Activated CD8-positive, alpha-beta memory T cell treated with anti-CD3 and anti-CD28 coated beads for 24 hours (primary cell): Measurements from ENCODE around the gene KLHL33.

ENCODE experiments used
- DNase-seq: peaks from one replicate; pipeline ENCODE4 v3.0.0-alpha.2; 2020

The KLHL33 gene

DNA sequence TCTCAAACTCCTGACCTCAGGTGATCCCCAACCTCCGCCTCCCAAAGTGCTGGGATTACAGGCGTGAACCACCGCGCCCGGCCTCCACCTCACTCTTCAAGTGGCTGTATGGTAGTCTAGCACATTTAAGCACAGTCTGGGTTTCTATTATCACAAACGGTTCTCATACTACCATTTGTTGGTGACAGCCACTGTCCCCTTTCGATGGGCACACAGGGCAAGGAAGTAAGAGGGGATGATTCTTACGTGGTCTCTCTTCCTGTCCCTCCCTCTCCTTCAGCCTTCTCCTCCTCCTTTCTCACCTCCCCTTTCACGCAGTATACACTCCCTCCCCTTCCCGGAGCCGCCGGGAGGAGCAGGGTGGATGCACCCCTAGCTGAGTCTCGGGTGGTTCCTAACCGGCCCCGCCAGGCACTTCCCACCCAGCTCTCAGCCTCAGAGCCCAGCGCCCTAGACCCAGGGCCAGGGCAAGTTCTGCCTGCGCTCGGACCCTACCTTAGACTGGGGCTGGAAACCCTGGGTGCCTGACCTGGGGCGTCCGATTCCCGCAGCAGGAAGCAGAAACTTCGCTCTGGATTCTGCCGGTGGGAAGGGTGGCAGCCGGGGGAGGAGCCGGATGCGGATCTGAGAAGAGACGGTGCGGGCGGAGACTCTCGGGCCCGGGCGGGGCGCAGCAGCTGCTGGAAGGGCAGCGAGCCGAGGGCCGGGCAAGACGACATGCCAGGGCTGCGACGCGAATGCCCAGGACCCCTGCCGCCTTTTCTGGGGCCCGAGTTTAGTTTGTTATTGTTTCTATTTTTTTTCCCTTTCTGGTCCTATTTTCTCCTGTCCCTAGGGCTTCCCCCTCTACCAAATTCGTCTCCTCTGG is 22.9 kb downstream of the KLHL33 start, which contains the start of gene TEP1:
Gene TEP1, minus strand, starts transcription at position 626 of the 868 bp plus-strand sequence. CDS start 5,062 bp downstream, outside the sequence.
- peak; percentile 87 for DNase-seq

- DNase-seq = no peak
These were observed 23.6 kb downstream of the KLHL33 start for GRCh38 chr14:20412411-20412810.

GRCh38 chr14:20409226-20409625 is 26.7 kb downstream of the KLHL33 start:
- no peak for DNase-seq

GRCh38 chr14:20403521-20403920 is 32.4 kb downstream of the KLHL33 start:
- DNase-seq = no peak

DNA sequence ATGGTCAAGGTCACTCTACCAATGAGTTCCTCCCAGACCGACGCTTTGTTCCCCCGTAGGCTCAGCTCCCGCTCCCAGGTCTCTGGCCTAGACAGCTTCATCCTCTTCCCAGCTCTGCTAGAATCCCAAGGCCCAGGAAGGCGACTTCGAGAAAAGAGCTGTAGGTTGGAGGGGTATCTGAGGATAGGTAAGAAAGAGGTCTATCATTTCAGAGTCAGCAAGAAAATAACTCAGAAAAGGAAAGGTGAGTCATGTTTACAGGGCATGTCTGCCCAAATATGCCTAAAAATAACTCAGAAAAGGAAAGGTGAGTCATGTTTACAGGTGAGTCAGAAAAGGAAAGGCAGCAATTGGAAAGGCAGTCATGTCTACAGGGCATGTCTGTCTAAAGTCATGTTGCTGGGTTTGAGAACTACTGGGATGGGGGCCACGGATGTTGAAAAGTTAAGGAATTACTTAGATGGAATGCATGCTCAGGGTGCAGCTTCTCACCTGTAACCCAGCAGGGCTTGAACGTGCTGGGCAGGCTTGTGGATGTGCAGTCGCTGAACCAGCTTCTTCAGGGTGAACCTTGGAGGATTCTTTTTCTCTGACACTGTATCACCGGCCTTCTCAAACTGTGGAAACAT is 34.9 kb downstream of the KLHL33 start:
- DNase-seq = peak; percentile 68

GRCh38 chr14:20400589-20400964 is 35.4 kb downstream of the KLHL33 start:
- DNase-seq = no peak

GRCh38 chr14:20397511-20397910 is 38.5 kb downstream of the KLHL33 start:
- DNase-seq = no peak

- no peak for DNase-seq
These were observed 44.5 kb downstream of the KLHL33 start for GRCh38 chr14:20391505-20391904.

DNA sequence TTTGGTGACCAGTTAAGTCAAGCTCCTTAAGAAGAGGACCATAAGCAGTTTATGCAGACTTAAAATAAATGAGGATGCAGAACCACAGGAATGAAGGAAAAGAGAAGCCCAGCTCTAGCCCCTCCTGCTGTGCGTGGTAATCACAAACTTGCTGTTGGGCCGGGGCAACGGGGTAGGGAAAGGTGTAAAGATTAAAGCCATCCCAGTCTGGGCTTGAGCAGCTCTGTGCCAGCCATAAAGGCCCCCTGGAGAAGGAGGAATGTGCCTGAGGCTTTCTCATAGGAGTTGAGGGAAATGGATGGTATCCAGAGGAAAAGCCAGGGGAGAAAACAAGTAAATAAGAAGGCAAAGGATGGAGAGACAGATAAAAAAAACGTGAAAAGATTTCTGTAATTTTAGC is 47.8 kb downstream of the KLHL33 start:
- DNase-seq = no peak

- no peak for DNase-seq
These were observed 48.4 kb downstream of the KLHL33 start for GRCh38 chr14:20387576-20387975.

DNA sequence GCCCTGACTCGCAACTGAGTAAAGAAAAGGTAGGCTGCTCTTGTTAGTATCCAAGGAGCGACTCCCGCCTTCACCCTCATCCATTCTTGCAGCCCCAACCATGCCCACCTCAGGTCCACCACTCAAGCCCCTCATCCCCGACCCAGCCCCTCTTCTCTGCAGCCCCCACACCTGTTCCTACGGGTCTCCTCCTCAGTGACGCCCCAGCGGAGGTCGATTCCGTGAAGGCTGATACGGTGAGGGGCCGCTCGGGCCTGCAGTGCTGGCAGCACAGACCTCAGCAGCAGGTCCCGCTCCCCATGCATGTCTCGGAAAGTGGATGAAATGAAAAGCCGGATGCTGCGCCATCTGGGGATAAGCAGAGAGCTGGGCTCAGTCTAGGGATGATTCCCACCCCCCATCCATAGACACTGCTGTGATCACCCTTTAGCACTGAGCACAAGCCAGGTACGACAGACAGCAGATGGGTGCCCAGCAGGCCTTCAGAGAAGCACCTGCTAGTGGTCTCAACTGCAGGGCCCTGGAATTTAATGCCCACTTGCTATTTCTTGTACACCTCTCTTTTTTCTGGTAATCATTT is 49.6 kb downstream of the KLHL33 start:
- no peak for DNase-seq

DNA sequence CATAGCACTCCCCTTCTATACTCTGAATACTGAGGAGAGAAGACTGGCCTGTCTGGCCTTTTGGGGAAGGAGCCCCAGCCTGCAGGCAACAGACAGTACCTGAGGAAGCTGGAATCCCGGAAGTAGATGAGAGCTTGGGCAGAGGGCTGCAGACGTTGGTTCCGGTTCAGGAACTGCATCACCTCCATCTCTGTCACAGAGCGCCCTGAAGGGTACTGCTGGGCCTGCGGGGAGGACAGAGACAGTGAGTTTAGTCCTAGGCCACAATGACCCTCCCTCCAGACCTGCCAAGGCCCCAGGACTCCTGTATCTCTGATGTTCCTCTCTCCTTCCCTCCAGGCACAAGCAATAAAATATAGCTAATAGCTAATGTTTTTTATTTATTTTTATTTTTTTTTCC is 51.1 kb downstream of the KLHL33 start:
- DNase-seq = no peak

DNA sequence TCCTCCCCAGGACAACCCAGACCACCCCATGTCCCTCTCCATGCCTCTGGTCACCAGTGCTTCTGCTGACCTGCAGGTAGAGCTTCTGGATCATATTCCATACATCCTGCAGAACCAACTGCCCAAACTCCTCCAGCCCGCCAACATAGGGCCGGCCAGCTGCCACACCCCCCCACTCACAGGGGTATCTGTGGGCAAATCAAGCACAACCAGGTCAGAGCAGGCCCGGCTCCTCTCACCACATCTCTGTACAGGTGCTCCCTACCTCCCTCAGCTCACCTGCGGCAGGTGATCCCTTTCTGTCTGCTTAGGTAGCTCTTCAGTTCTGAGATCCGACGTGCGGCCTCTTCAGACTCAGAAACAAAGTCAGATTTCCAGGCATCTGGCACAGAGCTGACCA is 51.6 kb downstream of the KLHL33 start:
- no peak for DNase-seq

DNA sequence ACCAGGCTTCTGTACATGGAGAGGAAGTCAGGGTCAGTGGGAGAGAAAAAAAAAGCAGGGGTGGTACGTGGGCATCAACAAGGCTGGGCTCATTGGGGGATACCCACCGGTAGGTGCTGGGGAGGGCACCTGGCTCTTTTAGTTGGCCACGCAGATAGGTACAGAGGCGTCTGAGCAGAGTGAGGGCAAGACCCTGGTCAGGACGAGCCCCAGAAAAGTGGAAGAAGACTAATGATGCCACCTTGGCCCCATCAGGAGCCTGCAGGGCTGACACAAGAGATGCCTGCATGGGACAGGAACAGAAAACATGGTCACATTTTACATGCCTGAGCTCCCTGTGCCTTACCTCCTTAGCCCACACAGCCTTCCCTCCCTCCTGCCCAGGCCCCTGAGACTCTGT is 52.3 kb downstream of the KLHL33 start:
- DNase-seq = no peak

- DNase-seq = no peak
These were observed 52.9 kb downstream of the KLHL33 start for GRCh38 chr14:20383032-20383431.

DNA sequence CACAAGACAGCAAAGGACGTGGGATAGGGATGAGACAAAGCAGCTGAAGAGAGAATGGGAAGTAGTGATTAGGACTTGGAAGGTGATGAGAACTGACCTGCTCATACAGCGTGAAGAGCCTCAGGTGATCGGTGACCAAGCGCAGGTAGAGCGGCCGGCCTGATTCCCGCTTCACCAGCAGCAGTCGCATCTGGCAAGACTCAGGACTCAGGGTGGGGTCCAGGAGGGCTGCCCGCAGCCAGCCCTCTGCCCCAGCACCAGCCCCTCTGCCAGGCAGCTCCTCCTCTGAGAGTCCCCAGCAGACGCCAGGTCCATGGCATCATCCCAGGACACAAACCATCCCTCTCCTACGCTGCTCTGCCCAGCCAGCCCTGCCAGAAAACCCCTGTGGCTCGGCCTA is 53.4 kb downstream of the KLHL33 start:
- DNase-seq = no peak

- no peak for DNase-seq
These were observed 54.6 kb downstream of the KLHL33 start for GRCh38 chr14:20381341-20381740.

DNA sequence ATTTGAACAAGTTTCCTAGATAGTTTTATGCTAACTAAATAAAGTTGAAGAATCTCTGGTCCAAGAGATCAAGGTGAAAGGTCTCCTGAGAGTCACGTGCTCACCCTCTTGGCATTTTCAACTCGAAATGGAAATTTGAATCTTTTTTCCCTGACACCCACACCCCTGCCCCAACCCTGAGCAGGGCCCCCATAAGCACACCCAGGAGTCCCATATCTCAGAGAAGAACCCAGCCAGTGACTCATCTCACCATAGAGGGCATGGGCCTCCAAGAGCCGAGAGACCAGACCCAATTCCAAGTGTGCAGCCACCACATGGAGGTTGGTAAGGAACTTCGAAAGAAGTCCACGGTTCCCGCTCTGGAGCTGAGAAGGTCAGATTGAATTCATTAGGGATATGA is 55.3 kb downstream of the KLHL33 start:
- DNase-seq = no peak

- DNase-seq = no peak
These were observed 56.2 kb downstream of the KLHL33 start for GRCh38 chr14:20379743-20380142.

DNA sequence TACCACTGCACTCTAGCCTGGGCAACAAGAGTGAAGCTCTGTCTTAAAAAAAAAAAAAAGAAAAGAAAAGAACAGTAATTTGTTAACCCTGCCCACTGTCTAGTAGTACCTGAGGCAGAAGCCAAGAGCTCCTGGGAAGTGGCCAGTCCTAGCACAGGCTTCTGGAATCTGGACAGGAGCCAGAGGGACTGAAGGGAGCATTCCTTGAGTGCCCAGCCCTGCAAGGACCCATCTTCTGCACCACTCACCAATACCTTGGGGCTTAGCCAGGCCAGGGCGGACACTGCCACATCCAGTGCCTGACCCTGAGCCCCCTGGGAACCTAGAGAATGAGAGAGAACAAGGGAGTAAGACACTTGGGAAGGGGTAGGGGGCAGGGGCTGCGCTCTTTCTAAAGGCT is 58.8 kb downstream of the KLHL33 start:
- no peak for DNase-seq

- no peak for DNase-seq
These were observed 59.8 kb downstream of the KLHL33 start for GRCh38 chr14:20376071-20376588.
